ENCODE data around the gene PACRG. TPM values are rescaled to one million over a fixed set of nuclear protein-coding genes. Genes with fewer than 3 reads are reported as not detected.

The PACRG gene
- total and polyA plus RNA-seq, 2 of the 13 experiments (the other 11 are each of a cell fraction or from before 2014, with no cell fraction given), result 0.13 TPM; not detected in 1

- no TSS peak for BruUV-seq (replicated peaks)
- no peak overlapping the region for H3K4me2 ChIP-seq (ENCODE audit: low read depth, low read length)
- POLR2A ChIA-PET, result no interaction called here
Observed at GRCh38 chr6:162941128-162941527, 213.4 kb downstream of the PACRG start.

DNA sequence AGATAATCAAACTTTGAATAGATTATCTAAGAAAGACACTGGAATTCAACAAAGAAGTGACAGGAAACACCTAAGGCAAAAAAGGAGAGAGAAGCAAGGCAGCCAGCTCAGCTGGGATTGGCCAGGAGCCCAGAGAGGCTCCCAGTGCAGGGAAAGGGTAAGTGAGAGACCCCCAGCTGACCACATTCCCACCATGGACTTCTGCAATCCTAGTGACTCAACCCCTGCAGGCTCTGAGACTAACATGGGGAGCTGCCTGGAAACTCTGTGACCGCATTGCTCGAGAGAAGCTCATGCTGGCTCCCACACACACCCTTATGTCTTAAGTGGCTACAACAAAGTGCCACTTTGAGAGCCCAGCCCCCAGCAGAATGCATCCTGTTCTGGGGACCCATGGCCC lies 215.1 kb downstream of the PACRG start:
- no peak overlapping the region for H3K4me2 ChIP-seq (ENCODE audit: low read depth, low read length)
- no peak overlapping the region for H3K27ac ChIP-seq (ENCODE audit: extremely low read length, insufficient read depth, low read length)
- ChIA-PET POLR2A (no interaction called here), CTCF (ENCODE audit: low intra/inter-chr PET ratio, low total read pairs) (no interaction called here)
- H3K36me3 ChIP-seq (replicated peaks in 1 of 2; ENCODE audit: control insufficient read depth in 1 of 2, insufficient read depth in 2 of 2, low read length in 2 of 2), result no peaks in the 10 kb centered on the region
- no CpG with 5 or more reads among the region's 2 CpGs for WGBS (ENCODE audit: low lambda C conversion rate)
- peaks cover 79% of the 10 kb centered on the region for H3K9me3 ChIP-seq (ENCODE audit: low read length)
- no peaks in the 10 kb centered on the region for H3K27me3 ChIP-seq (ENCODE audit: control insufficient read depth in 1 of 2, insufficient read depth in 2 of 2, low read length in 2 of 2)
- no peaks in the 10 kb centered on the region for H3K79me2 ChIP-seq (ENCODE audit: insufficient read depth, low read length)
- H3K9ac ChIP-seq (ENCODE audit: insufficient read depth, low read depth, low read length), result no peak overlapping the region
- ATAC-seq, result no peak
- DNase-seq (ENCODE audit: low spot score), result no peak
- intact Hi-C loops (cut with micrococcal nuclease; ENCODE audit: unreplicated experiment) (no loop called here), in situ Hi-C loops (cut with HindIII; ENCODE audit: extremely low pct_ligation_motif_present, low pct_unique_long_range_greater_than_20kb) (no loop called here)
- H3K4me1 ChIP-seq (ENCODE audit: insufficient read depth, low read length), result no peaks in the 10 kb centered on the region
- H2AFZ ChIP-seq (ENCODE audit: low read length), result no peak overlapping the region
- FAIRE-seq, result no peak
- no peaks in the 10 kb centered on the region; the same call in 1 of the 2 replicates for H4K20me1 ChIP-seq (ENCODE audit: insufficient read depth, low read length)
- no TSS peak for BruUV-seq (replicated peaks)
- no peak overlapping the region for H3K4me3 ChIP-seq (replicated peaks in 1 of 3; ENCODE audit: insufficient read depth in 1 of 3, low read depth in 2 of 3, low read length in 3 of 3)
- TF ChIP-seq ARID2 (CRISPR knock-in tag; IDR thresholded peaks at IDR 0.05; ENCODE audit: borderline replicate concordance), result no peak
- no peak for TF ChIP-seq ZNF331 (CRISPR knock-in tag; IDR thresholded peaks at IDR 0.05)
- no peak for TF ChIP-seq ZFP90 (CRISPR knock-in tag; IDR thresholded peaks at IDR 0.05; ENCODE audit: borderline replicate concordance)
- no peak for TF ChIP-seq XBP1 (CRISPR knock-in tag; IDR thresholded peaks at IDR 0.05)
- TF ChIP-seq ATF2 (CRISPR knock-in tag; IDR thresholded peaks at IDR 0.05), result no peak
- no peak for TF ChIP-seq ZNF724P (CRISPR knock-in tag; IDR thresholded peaks at IDR 0.05; ENCODE audit: borderline replicate concordance)
- no peak for TF ChIP-seq KIAA2018 (CRISPR knock-in tag; IDR thresholded peaks at IDR 0.05; ENCODE audit: borderline replicate concordance)
- no peak for TF ChIP-seq FOXJ3 (CRISPR knock-in tag; IDR thresholded peaks at IDR 0.05; ENCODE audit: borderline replicate concordance)

More at GRCh38 chr6:162941128-162941527, 213.4 kb downstream of the PACRG start:
- CTCF ChIA-PET (ENCODE audit: low intra/inter-chr PET ratio, low total read pairs), result no interaction called here
- intact Hi-C loops (cut with micrococcal nuclease; ENCODE audit: unreplicated experiment) (no loop called here), in situ Hi-C loops (cut with HindIII; ENCODE audit: extremely low pct_ligation_motif_present, low pct_unique_long_range_greater_than_20kb) (no loop called here)
- Histone ChIP-seq H4K20me1 (ENCODE audit: insufficient read depth, low read length) (no peaks in the 10 kb centered on the region; the same call in 1 of the 2 replicates), H3K9ac (ENCODE audit: insufficient read depth, low read depth, low read length) (no peak overlapping the region), H3K36me3 (replicated peaks in 1 of 2; ENCODE audit: control insufficient read depth in 1 of 2, insufficient read depth in 2 of 2, low read length in 2 of 2) (no peaks in the 10 kb centered on the region), H3K27ac (ENCODE audit: extremely low read length, insufficient read depth, low read length) (no peak overlapping the region), H3K4me1 (ENCODE audit: insufficient read depth, low read length) (no peaks in the 10 kb centered on the region), H3K27me3 (ENCODE audit: control insufficient read depth in 1 of 2, insufficient read depth in 2 of 2, low read length in 2 of 2) (no peaks in the 10 kb centered on the region), H2AFZ (ENCODE audit: low read length) (no peak overlapping the region), H3K9me3 (ENCODE audit: low read length) (peaks cover 84% of the 10 kb centered on the region), H3K79me2 (ENCODE audit: insufficient read depth, low read length) (no peaks in the 10 kb centered on the region), H3K4me3 (replicated peaks in 1 of 3; ENCODE audit: insufficient read depth in 1 of 3, low read depth in 2 of 3, low read length in 3 of 3) (no peak overlapping the region)
- 10% methylated on average over 8 of the region's 8 CpGs for WGBS (ENCODE audit: low lambda C conversion rate)
- ATAC-seq, result no peak
- no peak for FAIRE-seq
- TF ChIP-seq ZNF232 (CRISPR knock-in tag; IDR thresholded peaks at IDR 0.05; ENCODE audit: borderline replicate concordance) (no peak), ZZZ3 (CRISPR knock-in tag; IDR thresholded peaks at IDR 0.05; ENCODE audit: borderline replicate concordance) (no peak), SAFB2 (CRISPR knock-in tag; IDR thresholded peaks at IDR 0.05; ENCODE audit: borderline replicate concordance, low read depth) (no peak)
- DNase-seq (ENCODE audit: low spot score), result no peak
